ENCODE data around the gene EMX2. TPM values are rescaled to one million over a fixed set of nuclear protein-coding genes. Genes with fewer than 3 reads are reported as not detected.

Gene EMX2
- not detected for total RNA-seq

DNA sequence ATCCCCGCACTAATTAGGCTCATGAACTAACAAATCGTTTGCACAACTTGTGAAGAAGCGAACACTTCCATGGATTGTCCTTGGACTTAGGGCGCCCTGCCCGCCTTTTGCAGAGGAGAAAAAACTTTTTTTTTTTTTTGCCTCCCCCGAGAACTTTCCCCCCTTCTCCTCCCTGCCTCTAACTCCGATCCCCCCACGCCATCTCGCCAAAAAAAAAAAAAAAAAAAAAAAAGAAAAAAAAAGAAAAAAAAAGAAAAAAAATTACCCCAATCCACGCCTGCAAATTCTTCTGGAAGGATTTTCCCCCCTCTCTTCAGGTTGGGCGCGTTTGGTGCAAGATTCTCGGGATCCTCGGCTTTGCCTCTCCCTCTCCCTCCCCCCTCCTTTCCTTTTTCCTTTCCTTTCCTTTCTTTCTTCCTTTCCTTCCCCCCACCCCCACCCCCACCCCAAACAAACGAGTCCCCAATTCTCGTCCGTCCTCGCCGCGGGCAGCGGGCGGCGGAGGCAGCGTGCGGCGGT is at the start of gene EMX2:
TSS of gene EMX2 (plus strand) at position 41 of the 519 bp plus-strand sequence. CDS start 522 bp downstream, outside the sequence.
- H3K36me3 ChIP-seq (replicated peaks in 1 of 2; ENCODE audit: insufficient read depth in 1 of 2, low read depth in 2 of 2) = no peaks in the 10 kb centered on the region
- peaks cover 57% of the 10 kb centered on the region for H3K4me1 ChIP-seq
- H3K4me3 ChIP-seq = peak within 1 kb of the TSS in 1 of 2 donors; percentile 12
- intact Hi-C loops (cut with DNase I) = loop anchor here (10.0 kb wide), 1 partner anchor 562 kb away; no protein-coding TSS in a partner anchor
- H3K9me3 ChIP-seq = no peaks in the 10 kb centered on the region
- peaks cover 7 to 64% of the 10 kb centered on the region in 2 donors for H3K27me3 ChIP-seq
- ATAC-seq (no peak), DNase-seq (no peak)
- no peak within 1 kb of the TSS for H3K27ac ChIP-seq
- TF ChIP-seq POLR2A (IDR thresholded peaks at IDR 0.05) = no peak
- TF ChIP-seq, protein P1, sequence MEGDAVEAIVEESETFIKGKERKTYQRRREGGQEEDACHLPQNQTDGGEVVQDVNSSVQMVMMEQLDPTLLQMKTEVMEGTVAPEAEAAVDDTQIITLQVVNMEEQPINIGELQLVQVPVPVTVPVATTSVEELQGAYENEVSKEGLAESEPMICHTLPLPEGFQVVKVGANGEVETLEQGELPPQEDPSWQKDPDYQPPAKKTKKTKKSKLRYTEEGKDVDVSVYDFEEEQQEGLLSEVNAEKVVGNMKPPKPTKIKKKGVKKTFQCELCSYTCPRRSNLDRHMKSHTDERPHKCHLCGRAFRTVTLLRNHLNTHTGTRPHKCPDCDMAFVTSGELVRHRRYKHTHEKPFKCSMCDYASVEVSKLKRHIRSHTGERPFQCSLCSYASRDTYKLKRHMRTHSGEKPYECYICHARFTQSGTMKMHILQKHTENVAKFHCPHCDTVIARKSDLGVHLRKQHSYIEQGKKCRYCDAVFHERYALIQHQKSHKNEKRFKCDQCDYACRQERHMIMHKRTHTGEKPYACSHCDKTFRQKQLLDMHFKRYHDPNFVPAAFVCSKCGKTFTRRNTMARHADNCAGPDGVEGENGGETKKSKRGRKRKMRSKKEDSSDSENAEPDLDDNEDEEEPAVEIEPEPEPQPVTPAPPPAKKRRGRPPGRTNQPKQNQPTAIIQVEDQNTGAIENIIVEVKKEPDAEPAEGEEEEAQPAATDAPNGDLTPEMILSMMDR (IDR thresholded peaks at IDR 0.05) = no peak
- WGBS, 2 donors = 3 to 10% methylated on average over 26 of the region's 26 CpGs

DNA sequence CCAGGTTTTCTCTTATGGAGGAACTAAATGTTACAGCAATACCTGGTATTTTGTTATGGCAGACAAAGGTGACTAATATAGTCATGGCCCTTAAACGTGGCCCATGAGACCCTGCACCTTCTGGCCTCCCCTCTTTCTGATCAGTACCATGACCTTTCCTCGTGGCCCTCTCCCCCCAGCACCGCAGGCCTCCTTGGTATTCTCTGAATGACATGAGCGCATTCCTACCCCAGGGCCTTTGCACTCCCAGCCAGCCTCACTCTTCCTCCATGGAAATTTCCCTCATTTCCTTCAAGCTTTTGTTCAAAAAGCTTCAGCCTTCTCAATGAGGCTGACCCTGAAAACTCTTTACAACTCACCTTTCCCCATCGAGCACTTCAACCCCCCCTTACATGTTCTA is 46.5 kb upstream of the EMX2 start:
- H3K27me3 ChIP-seq = no peaks in the 10 kb centered on the region
- no peaks in the 10 kb centered on the region for H3K9me3 ChIP-seq
- no peak for TF ChIP-seq POLR2A (IDR thresholded peaks at IDR 0.05)
- TF ChIP-seq, protein P1 (IDR thresholded peaks at IDR 0.05) = no peak
- H3K4me1 ChIP-seq = peaks cover 7% of the 10 kb centered on the region
- intact Hi-C loops (cut with DNase I) = no loop called here
- 43 to 48% methylated on average over 5 of the region's 5 CpGs for WGBS, 2 donors
- DNase-seq = no peak
- no peak overlapping the region for H3K4me3 ChIP-seq
- H3K36me3 ChIP-seq (replicated peaks in 1 of 2; ENCODE audit: insufficient read depth in 1 of 2, low read depth in 2 of 2) = no peaks in the 10 kb centered on the region
- no peak for ATAC-seq
- H3K27ac ChIP-seq = no peak overlapping the region

DNA sequence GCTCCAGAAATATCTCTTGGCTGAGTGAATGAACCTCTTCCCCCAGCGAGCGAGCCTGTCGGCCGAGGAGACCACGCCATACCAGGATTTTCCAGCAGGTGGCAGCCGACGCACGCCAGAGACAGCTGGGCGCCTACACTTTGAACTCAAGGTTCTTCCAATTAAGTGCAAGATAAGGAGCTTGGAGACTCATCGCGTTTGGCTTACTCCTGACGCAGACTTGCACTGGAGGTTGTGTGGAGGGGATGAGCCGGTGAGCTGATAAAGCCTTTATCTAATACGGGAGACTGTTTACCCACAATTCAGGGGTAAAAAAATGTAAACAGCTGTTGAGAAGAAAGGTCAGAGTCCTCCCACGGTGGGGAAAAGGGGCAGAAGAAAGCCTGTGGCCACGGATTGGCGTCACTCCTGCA is 45.9 kb upstream of the EMX2 start:
- H3K36me3 ChIP-seq (replicated peaks in 1 of 2; ENCODE audit: insufficient read depth in 1 of 2, low read depth in 2 of 2) = no peaks in the 10 kb centered on the region
- intact Hi-C loops (cut with DNase I) = no loop called here
- H3K9me3 ChIP-seq = no peaks in the 10 kb centered on the region
- H3K27ac ChIP-seq = no peak overlapping the region
- peaks cover 7% of the 10 kb centered on the region for H3K4me1 ChIP-seq
- ATAC-seq (peak; percentile 90), DNase-seq (peak; percentile 77 to 82 (median 79))
- TF ChIP-seq, protein P1 (IDR thresholded peaks at IDR 0.05) = peak; percentile 82 to 96 (median 95)
- TF ChIP-seq POLR2A (IDR thresholded peaks at IDR 0.05) = no peak
- no peak overlapping the region for H3K4me3 ChIP-seq
- 1 to 3% methylated on average over 17 of the region's 17 CpGs for WGBS, 2 donors
- H3K27me3 ChIP-seq = no peaks in the 10 kb centered on the region

- TF ChIP-seq, protein P1 (IDR thresholded peaks at IDR 0.05) = no peak
- no peak for TF ChIP-seq POLR2A (IDR thresholded peaks at IDR 0.05)
- ATAC-seq (no peak), DNase-seq (no peak)
- Histone ChIP-seq H3K4me3 (no peak overlapping the region), H3K27ac (no peak overlapping the region), H3K9me3 (no peaks in the 10 kb centered on the region), H3K36me3 (replicated peaks in 1 of 2; ENCODE audit: insufficient read depth in 1 of 2, low read depth in 2 of 2) (no peaks in the 10 kb centered on the region), H3K27me3 (no peaks in the 10 kb centered on the region), H3K4me1 (peaks cover 7% of the 10 kb centered on the region)
- 71 to 84% methylated on average over 6 of the region's 6 CpGs for WGBS, 2 donors
- intact Hi-C loops (cut with DNase I) = no loop called here
These were observed 44.8 kb upstream of the EMX2 start for GRCh38 chr10:117497736-117498135.

Measured in body of pancreas (tissue), 4 donors.